Measurements from ENCODE around the gene ADGRG2.

- TF ChIP-seq CTCF (IDR thresholded peaks at IDR 0.05 in 4 of 5, conservative IDR thresholded peaks at IDR 0.05 in 1 of 5) = no peak
- TF ChIP-seq POLR2A (IDR thresholded peaks at IDR 0.05) = no peak
These were observed 172.3 kb downstream of the ADGRG2 start for GRCh38 chrX:18949944-18950301.
